GM18870 (cell line): Measurements from ENCODE around the gene CDK11A.
"Not testable (repeated sequence)": the region's sequence is repeated elsewhere in the genome, so short reads cannot be mapped to it uniquely, and the experiment has no call there.

Experiments used
- ATAC-seq: cut with Tn5 transposase; IDR thresholded peaks from one replicate; pipeline ENCODE4 v1.9.1; 2021; ENCODE audit warnings: moderate library complexity; ENCODE audit not compliant: unreplicated experiment

CDK11A gene

GRCh38 chr1:1687846-1688245, 36.3 kb downstream of the CDK11A start:
- no peak for ATAC-seq

- no peak for ATAC-seq
Observed at GRCh38 chr1:1684031-1684681, 40.0 kb downstream of the CDK11A start.

GRCh38 chr1:1683104-1683905, 40.9 kb downstream of the CDK11A start:
- no peak for ATAC-seq

GRCh38 chr1:1680912-1681273, 43.3 kb downstream of the CDK11A start:
- no peak for ATAC-seq

GRCh38 chr1:1680031-1680911, 43.9 kb downstream of the CDK11A start:
- no peak for ATAC-seq

- ATAC-seq: peak; percentile 15
Observed at GRCh38 chr1:1678581-1679380, 45.4 kb downstream of the CDK11A start.

- peak; percentile 43 for ATAC-seq
Observed at GRCh38 chr1:1677718-1678580, 46.2 kb downstream of the CDK11A start.

GRCh38 chr1:1676087-1676486, 48.1 kb downstream of the CDK11A start:
- ATAC-seq: not testable (repeated sequence)

GRCh38 chr1:1675218-1675617, 48.9 kb downstream of the CDK11A start:
- not testable (repeated sequence) for ATAC-seq

GRCh38 chr1:1674806-1675205, 49.4 kb downstream of the CDK11A start:
- ATAC-seq: not testable (repeated sequence)

- no peak for ATAC-seq
Observed at GRCh38 chr1:1672181-1672965, 51.8 kb downstream of the CDK11A start.

- no peak for ATAC-seq
Observed at GRCh38 chr1:1671365-1672119, 52.6 kb downstream of the CDK11A start.

- ATAC-seq: no peak
Observed at GRCh38 chr1:1670866-1671265, 53.3 kb downstream of the CDK11A start.

- no peak for ATAC-seq
Observed at GRCh38 chr1:1669468-1670440, 54.4 kb downstream of the CDK11A start.

GRCh38 chr1:1666526-1666925, 57.6 kb downstream of the CDK11A start:
- no peak for ATAC-seq

- no peak for ATAC-seq
Observed at GRCh38 chr1:1665815-1666251, 58.3 kb downstream of the CDK11A start.
